ENCODE measurements around the gene ELP4. TPM values are rescaled to one million over a fixed set of nuclear protein-coding genes. Genes with fewer than 3 reads are reported as not detected.

ELP4 gene
- total and polyA plus RNA-seq, 2 donors (not counting 1 experiment from before 2014, with no cell fraction given), result 7.1 to 31.3 TPM

- Histone ChIP-seq H3K27ac (ENCODE audit: low read length in 2 of 2) (no peak overlapping the region), H3K4me3 (ENCODE audit: control extremely low read depth in 1 of 5, extremely low read depth in 1 of 5, insufficient read depth in 1 of 5, low read depth in 2 of 5, low read length in 4 of 5) (no peak overlapping the region), H3K9ac (ENCODE audit: low read length) (no peak overlapping the region), H3K9me3 (ENCODE audit: control extremely low read depth in 1 of 3, control insufficient read depth in 2 of 3, insufficient read depth in 1 of 3, low read length in 2 of 3) (peaks cover under 1 to 79% (median 2%) of the 10 kb centered on the region in 3 donors), H2AFZ (ENCODE audit: insufficient read depth, low read depth, low read length, poor library complexity, severe bottlenecking) (no peak overlapping the region), H3K79me2 (ENCODE audit: control insufficient read depth, insufficient read depth, low read length) (no peaks in the 10 kb centered on the region), H3K36me3 (replicated peaks in 1 of 2; ENCODE audit: control extremely low read depth in 1 of 2, control insufficient read depth in 1 of 2, extremely low read depth in 1 of 2, insufficient read depth in 2 of 2, low read length in 1 of 2) (no peaks in the 10 kb centered on the region), H3K4me1 (ENCODE audit: control insufficient read depth in 2 of 2, insufficient read depth in 2 of 2, low read length in 2 of 2) (peaks cover 9 to 28% of the 10 kb centered on the region in 2 donors), H3K4me2 (replicated peaks; ENCODE audit: low read depth, low read length, poor library complexity, severe bottlenecking) (no peak overlapping the region), H4K20me1 (ENCODE audit: control insufficient read depth, insufficient read depth, low read length, poor library complexity, severe bottlenecking) (no peaks in the 10 kb centered on the region), H3K27me3 (replicated peaks in 1 of 4; ENCODE audit: control extremely low read depth in 1 of 4, control insufficient read depth in 3 of 4, insufficient read depth in 4 of 4, low read length in 3 of 4) (peaks cover 0 to 97% (median 82%) of the 10 kb centered on the region in 4 experiments)
- H3K9me3 Mint-ChIP-seq (ENCODE audit: insufficient read depth), result no peaks in the 10 kb centered on the region
- peaks cover 9% of the 10 kb centered on the region for H3K4me1 Mint-ChIP-seq
- no peak overlapping the region for H3K4me3 Mint-ChIP-seq
- peak; percentile 2 for DNase-seq
- no peak for ATAC-seq (ENCODE audit: low read depth)
- peaks cover 55% of the 10 kb centered on the region for H3K27me3 Mint-ChIP-seq
- CTCF ChIA-PET, result no interaction called here
- intact Hi-C loops (cut with micrococcal nuclease), result no loop called here
- no peak overlapping the region for H3K27ac Mint-ChIP-seq
- TF ChIP-seq EZH2 (IDR thresholded peaks at IDR 0.05; ENCODE audit: borderline replicate concordance, insufficient read depth, low read depth, low read length, poor library complexity, severe bottlenecking) (no peak), CTCF (IDR thresholded peaks at IDR 0.05) (no peak)
- POLR2A ChIA-PET, result no interaction called here
- WGBS (ENCODE audit: insufficient coverage), result 27% methylated on average over 6 of the region's 17 CpGs
Observed at GRCh38 chr11:31822175-31822926, 312.8 kb downstream of the ELP4 start.

- Mint-ChIP-seq H3K27me3 (peaks cover 61% of the 10 kb centered on the region), H3K4me3 (no peak overlapping the region), H3K27ac (no peak overlapping the region), H3K9me3 (ENCODE audit: insufficient read depth) (no peaks in the 10 kb centered on the region), H3K4me1 (peaks cover 11% of the 10 kb centered on the region)
- CTCF ChIA-PET, result no interaction called here
- DNase-seq (peak; percentile 5), ATAC-seq (ENCODE audit: low read depth) (no peak)
- Histone ChIP-seq H3K27ac (ENCODE audit: low read length in 2 of 2) (no peak overlapping the region), H3K27me3 (replicated peaks in 1 of 4; ENCODE audit: control extremely low read depth in 1 of 4, control insufficient read depth in 3 of 4, insufficient read depth in 4 of 4, low read length in 3 of 4) (peaks cover 0 to 96% (median 84%) of the 10 kb centered on the region in 4 experiments), H4K20me1 (ENCODE audit: control insufficient read depth, insufficient read depth, low read length, poor library complexity, severe bottlenecking) (no peaks in the 10 kb centered on the region), H3K4me1 (ENCODE audit: control insufficient read depth in 2 of 2, insufficient read depth in 2 of 2, low read length in 2 of 2) (peaks cover 3 to 22% of the 10 kb centered on the region in 2 donors), H3K36me3 (replicated peaks in 1 of 2; ENCODE audit: control extremely low read depth in 1 of 2, control insufficient read depth in 1 of 2, extremely low read depth in 1 of 2, insufficient read depth in 2 of 2, low read length in 1 of 2) (no peaks in the 10 kb centered on the region), H3K4me2 (replicated peaks; ENCODE audit: low read depth, low read length, poor library complexity, severe bottlenecking) (no peak overlapping the region), H3K9ac (ENCODE audit: low read length) (no peak overlapping the region), H3K79me2 (ENCODE audit: control insufficient read depth, insufficient read depth, low read length) (no peaks in the 10 kb centered on the region), H3K9me3 (ENCODE audit: control extremely low read depth in 1 of 3, control insufficient read depth in 2 of 3, insufficient read depth in 1 of 3, low read length in 2 of 3) (peaks cover 0 to 72% (median 2%) of the 10 kb centered on the region in 3 donors), H3K4me3 (ENCODE audit: control extremely low read depth in 1 of 5, extremely low read depth in 1 of 5, insufficient read depth in 1 of 5, low read depth in 2 of 5, low read length in 4 of 5) (no peak overlapping the region), H2AFZ (ENCODE audit: insufficient read depth, low read depth, low read length, poor library complexity, severe bottlenecking) (no peak overlapping the region)
- intact Hi-C loops (cut with micrococcal nuclease), result no loop called here
- TF ChIP-seq CTCF (IDR thresholded peaks at IDR 0.05) (no peak), EZH2 (IDR thresholded peaks at IDR 0.05; ENCODE audit: borderline replicate concordance, insufficient read depth, low read depth, low read length, poor library complexity, severe bottlenecking) (no peak)
- WGBS (ENCODE audit: insufficient coverage), result 31% methylated on average over 14 of the region's 14 CpGs
- POLR2A ChIA-PET, result no interaction called here
Observed at GRCh38 chr11:31822927-31823643, 313.5 kb downstream of the ELP4 start.

Measured in B cell (primary cell).